Activated gamma-delta T cell (primary cell): ENCODE data around the gene REG3A.

Experiments
- DNase-seq: peaks from one replicate; lab custom pipeline; 2025; lab: John Stamatoyannopoulos, UW
- total RNA-seq, 2 donors: gene quantifications; one replicate each; lab custom pipeline; 2026; lab: John Stamatoyannopoulos, UW

Gene REG3A
- 0 reads per million in 2 donors for total RNA-seq

GRCh38 chr2:79159653-79160052, at the start of gene REG3A:
Gene REG3A (minus strand): TSS chr2:79159753. CDS start chr2:79159405, 348 bp downstream.
- no peak for DNase-seq

GRCh38 chr2:79200762-79201161, 41.2 kb upstream of the REG3A start:
- no peak for DNase-seq

GRCh38 chr2:79191816-79192215, 32.3 kb upstream of the REG3A start:
- no peak for DNase-seq

GRCh38 chr2:79191081-79191480, 31.5 kb upstream of the REG3A start:
- DNase-seq: no peak

GRCh38 chr2:79189465-79189864, 29.9 kb upstream of the REG3A start:
- no peak for DNase-seq

GRCh38 chr2:79181617-79182016, 22.1 kb upstream of the REG3A start:
- no peak for DNase-seq

- no peak for DNase-seq
Observed at GRCh38 chr2:79180092-79180491, 20.5 kb upstream of the REG3A start.

- no peak for DNase-seq
Observed at GRCh38 chr2:79179036-79179435, 19.5 kb upstream of the REG3A start.

- DNase-seq: no peak
Observed at GRCh38 chr2:79178076-79178674, 18.6 kb upstream of the REG3A start.

GRCh38 chr2:79171348-79171958, 11.9 kb upstream of the REG3A start:
- DNase-seq: no peak

- DNase-seq: no peak
Observed at GRCh38 chr2:79162801-79163200, 3.2 kb upstream of the REG3A start.

GRCh38 chr2:79162132-79162531, 2.6 kb upstream of the REG3A start:
- no peak for DNase-seq

GRCh38 chr2:79159030-79159429, 523 bp downstream of the REG3A start:
- no peak for DNase-seq

- no peak for DNase-seq
Observed at GRCh38 chr2:79155826-79156476, 3.6 kb downstream of the REG3A start.

- no peak for DNase-seq
Observed at GRCh38 chr2:79139423-79139822, 20.1 kb downstream of the REG3A start.

GRCh38 chr2:79138385-79138784, 21.2 kb downstream of the REG3A start:
- DNase-seq: no peak

GRCh38 chr2:79131687-79132086, 27.9 kb downstream of the REG3A start:
- DNase-seq: no peak

- DNase-seq: no peak
Observed at GRCh38 chr2:79129804-79130203, 29.7 kb downstream of the REG3A start.

- no peak for DNase-seq
Observed at GRCh38 chr2:79129260-79129659, 30.3 kb downstream of the REG3A start.

GRCh38 chr2:79128406-79128805, 31.1 kb downstream of the REG3A start:
- no peak for DNase-seq

GRCh38 chr2:79125721-79125985, 33.9 kb downstream of the REG3A start:
- no peak for DNase-seq

GRCh38 chr2:79124907-79125720, 34.4 kb downstream of the REG3A start:
- no peak for DNase-seq

GRCh38 chr2:79122676-79123075, 36.9 kb downstream of the REG3A start:
- no peak for DNase-seq
